Upper lobe of left lung (tissue), 6 donors: ENCODE measurements around the gene TEX36. TPM values are rescaled to one million over a fixed set of nuclear protein-coding genes. Genes with fewer than 3 reads are reported as not detected.

Experiments used
- ATAC-seq, 2 donors: fragments of 200-7000 bp; cut with Tn5 transposase; one replicate each; pipeline ENCODE4 v1.9.1; 2022; ENCODE audit warnings: mild to moderate bottlenecking in 2 of 2, moderate library complexity in 2 of 2; ENCODE audit not compliant: low FRiP score in 2 of 2
- DNase-seq, 2 donors: peaks; one replicate each; pipeline ENCODE4 v3.0.0-alpha.2; 2019 to 2020
- H3K27ac ChIP-seq, 4 donors: fragments of 200-600 bp; sonication (generic); one replicate each; pipeline ENCODE4 v1.5.1; 2016 to 2019
- H3K27me3 ChIP-seq, 4 donors: fragments of 200-600 bp; sonication (generic); one replicate each; pipeline ENCODE4 v1.5.1; 2017 to 2019
- H3K36me3 ChIP-seq, 4 donors: fragments of 200-600 bp; sonication (generic); one replicate each; pipeline ENCODE4 v1.5.1; 2016 to 2019
- H3K4me1 ChIP-seq, 4 donors: fragments of 200-600 bp; sonication (generic); one replicate each; pipeline ENCODE4 v1.5.1; 2018 to 2019
- H3K4me3 ChIP-seq, 4 donors: fragments of 200-600 bp; sonication (generic); one replicate each; pipeline ENCODE4 v1.5.1; 2017 to 2019; ENCODE audit warnings: mild to moderate bottlenecking in 2 of 4, moderate library complexity in 1 of 4
- H3K9me3 ChIP-seq, 4 donors: fragments of 200-600 bp; sonication (generic); one replicate each; pipeline ENCODE4 v1.5.1; 2018 to 2019
- EP300 ChIP-seq, 4 donors: sonication (generic); formaldehyde crosslinking; IDR thresholded peaks; one replicate each; pipeline ENCODE4 v1.5.1; 2017; ENCODE audit warnings: antibody characterized with exemption in 4 of 4, control low read depth in 2 of 4
- POLR2A ChIP-seq, 4 donors: fragments of 450-650 bp; IDR thresholded peaks; one replicate each; pipeline ENCODE4 v1.5.1; 2016 to 2017; ENCODE audit warnings: antibody characterized with exemption in 4 of 4, mild to moderate bottlenecking in 2 of 4
- POLR2AphosphoS5 ChIP-seq, 2 donors: sonication (generic); formaldehyde crosslinking; IDR thresholded peaks; one replicate each; pipeline ENCODE4 v1.5.1; 2017; ENCODE audit warnings: antibody characterized with exemption in 2 of 2
- WGBS, 2 donors: methylation state at CpG; one replicate each; pipeline ENCODE4 v1.1.5; 2017 to 2018; 5-methylcytosine and 5-hydroxymethylcytosine counted together
- total RNA-seq, 6 donors: library from RNA; depleted of rRNA in 4 of 6; stranded (reverse); fragments of >200 nt in 4 of 6; gene quantifications; one replicate each; pipeline versions ENCODE4 v1.1.0 to v1.2.1, GENCODE V29; 2016 to 2021
- TF ChIP-seq, protein P1 (sequence below), 6 experiments: fragments of 450-650 bp in 4 of 6; fragments of 200-600 bp in 2 of 6; sonication (generic) in 2 of 6; IDR thresholded peaks; one replicate each; pipeline ENCODE4 v1.5.1; 2016 to 2019; ENCODE audit warnings: antibody characterized with exemption in 6 of 6
- donor health status: DM: no; HTN: no; CAD: no; lungs with moderate emphysema.
- donor health status: DM: no; HTN: yes; CAD: no; lungs with severe emphysema.

The TEX36 gene
- total RNA-seq, 6 donors from 2014 or later = not detected

DNA sequence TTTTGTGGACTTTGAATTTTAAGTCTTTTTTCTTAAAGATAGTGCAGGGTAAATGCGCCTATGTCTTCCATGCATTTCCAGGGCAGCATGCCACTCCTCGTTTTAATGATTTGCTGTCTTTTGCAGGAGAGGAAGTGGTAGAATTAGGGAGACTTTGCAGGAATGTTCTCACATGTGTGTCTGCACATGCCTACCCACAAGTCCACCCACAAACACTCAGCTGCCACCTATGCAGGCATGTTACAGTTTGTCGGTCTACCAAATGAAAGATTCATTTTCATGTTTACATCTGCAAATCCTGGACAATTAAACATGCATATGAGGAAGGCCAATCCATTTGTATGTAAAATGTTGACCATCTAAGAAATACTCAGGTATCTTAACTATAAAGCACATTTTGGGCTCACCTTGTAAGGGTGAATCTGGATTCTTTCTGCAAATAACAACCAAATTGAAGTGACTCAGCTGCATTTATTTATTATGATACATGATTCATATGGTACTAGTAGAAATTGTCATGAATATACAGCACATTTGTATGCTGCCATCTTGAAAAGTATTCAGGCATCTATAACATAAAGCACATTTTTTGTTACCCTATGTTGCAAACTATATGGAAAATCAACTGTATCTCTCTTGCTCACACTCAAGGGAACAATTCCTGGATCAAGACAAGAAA lies 4.7 kb upstream of the TEX36 start:
- no peak overlapping the region for H3K27ac ChIP-seq
- TF ChIP-seq POLR2AphosphoS5 (IDR thresholded peaks at IDR 0.05) (no peak), EP300 (IDR thresholded peaks at IDR 0.05) (no peak), POLR2A (IDR thresholded peaks at IDR 0.05) (no peak)
- TF ChIP-seq, protein P1, sequence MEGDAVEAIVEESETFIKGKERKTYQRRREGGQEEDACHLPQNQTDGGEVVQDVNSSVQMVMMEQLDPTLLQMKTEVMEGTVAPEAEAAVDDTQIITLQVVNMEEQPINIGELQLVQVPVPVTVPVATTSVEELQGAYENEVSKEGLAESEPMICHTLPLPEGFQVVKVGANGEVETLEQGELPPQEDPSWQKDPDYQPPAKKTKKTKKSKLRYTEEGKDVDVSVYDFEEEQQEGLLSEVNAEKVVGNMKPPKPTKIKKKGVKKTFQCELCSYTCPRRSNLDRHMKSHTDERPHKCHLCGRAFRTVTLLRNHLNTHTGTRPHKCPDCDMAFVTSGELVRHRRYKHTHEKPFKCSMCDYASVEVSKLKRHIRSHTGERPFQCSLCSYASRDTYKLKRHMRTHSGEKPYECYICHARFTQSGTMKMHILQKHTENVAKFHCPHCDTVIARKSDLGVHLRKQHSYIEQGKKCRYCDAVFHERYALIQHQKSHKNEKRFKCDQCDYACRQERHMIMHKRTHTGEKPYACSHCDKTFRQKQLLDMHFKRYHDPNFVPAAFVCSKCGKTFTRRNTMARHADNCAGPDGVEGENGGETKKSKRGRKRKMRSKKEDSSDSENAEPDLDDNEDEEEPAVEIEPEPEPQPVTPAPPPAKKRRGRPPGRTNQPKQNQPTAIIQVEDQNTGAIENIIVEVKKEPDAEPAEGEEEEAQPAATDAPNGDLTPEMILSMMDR (IDR thresholded peaks at IDR 0.05) = no peak
- DNase-seq = no peak
- H3K4me1 ChIP-seq = no peaks in the 10 kb centered on the region
- no peak overlapping the region for H3K4me3 ChIP-seq
- 64 to 67% methylated on average over 3 of the region's 3 CpGs for WGBS, 2 donors
- H3K36me3 ChIP-seq = no peaks in the 10 kb centered on the region
- H3K9me3 ChIP-seq = no peaks in the 10 kb centered on the region
- ATAC-seq = no peak
- no peaks in the 10 kb centered on the region for H3K27me3 ChIP-seq

DNA sequence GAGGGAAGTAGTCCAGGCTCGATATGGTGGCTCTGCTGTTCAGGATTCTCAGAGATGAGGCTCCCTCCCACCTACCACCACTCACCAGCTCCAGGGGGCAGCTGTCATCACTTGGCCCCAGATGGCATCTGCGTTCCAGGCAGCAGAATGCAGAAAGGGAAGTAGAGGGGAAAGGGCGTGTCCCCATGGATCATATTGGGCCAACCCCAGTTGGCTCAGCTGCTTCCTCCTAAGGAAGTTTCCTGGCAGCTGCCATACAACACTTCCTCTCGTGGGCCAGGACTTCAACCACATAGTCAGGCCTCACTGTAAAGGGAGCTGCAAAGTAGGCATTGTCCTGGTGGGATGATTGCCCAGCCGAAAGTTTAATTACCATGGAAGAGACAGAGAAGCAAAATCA lies 1.6 kb upstream of the TEX36 start:
- whole genome bisulfite sequencing, 2 donors = 54 to 59% methylated on average over 4 to 5 of the region's 5 CpGs
- no peaks in the 10 kb centered on the region for H3K9me3 ChIP-seq
- no peaks in the 10 kb centered on the region for H3K4me1 ChIP-seq
- no peak overlapping the region for H3K4me3 ChIP-seq
- H3K36me3 ChIP-seq = no peaks in the 10 kb centered on the region
- DNase-seq (no peak), ATAC-seq (peak in 1 of 2 donors; percentile 52)
- TF ChIP-seq, protein P1 (IDR thresholded peaks at IDR 0.05) = no peak
- TF ChIP-seq POLR2AphosphoS5 (IDR thresholded peaks at IDR 0.05) = no peak
- TF ChIP-seq EP300 (IDR thresholded peaks at IDR 0.05) = no peak
- TF ChIP-seq POLR2A (IDR thresholded peaks at IDR 0.05) = no peak
- no peaks in the 10 kb centered on the region for H3K27me3 ChIP-seq
- H3K27ac ChIP-seq = no peak overlapping the region

DNA sequence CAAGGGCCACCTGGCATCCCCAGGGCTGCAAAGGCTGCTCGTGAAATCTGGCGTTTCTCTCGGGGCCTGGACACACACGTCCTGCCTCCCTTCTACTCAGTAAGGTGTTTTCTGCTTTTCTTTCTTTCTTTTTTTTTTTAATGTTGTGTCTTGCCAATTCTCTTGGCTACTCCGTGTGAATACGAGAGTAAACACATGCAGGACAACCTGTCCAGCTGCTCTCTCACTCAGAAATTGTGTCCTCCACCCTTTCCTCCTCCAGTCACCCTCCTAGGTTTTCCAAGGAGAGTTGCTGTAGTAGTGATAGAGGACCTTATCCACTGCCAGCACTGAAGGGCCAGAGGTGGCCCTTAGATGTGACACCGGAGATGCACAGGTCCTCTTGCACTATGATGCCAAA lies 858 bp upstream of the TEX36 start:
- no peak overlapping the region for H3K4me3 ChIP-seq
- H3K36me3 ChIP-seq = no peaks in the 10 kb centered on the region
- H3K4me1 ChIP-seq = no peaks in the 10 kb centered on the region
- WGBS, 2 donors = 71 to 79% methylated on average over 7 of the region's 7 CpGs
- ATAC-seq (no peak), DNase-seq (no peak)
- TF ChIP-seq, protein P1 (IDR thresholded peaks at IDR 0.05) = no peak
- TF ChIP-seq POLR2A (IDR thresholded peaks at IDR 0.05) (no peak), EP300 (IDR thresholded peaks at IDR 0.05) (no peak), POLR2AphosphoS5 (IDR thresholded peaks at IDR 0.05) (no peak)
- H3K9me3 ChIP-seq = no peaks in the 10 kb centered on the region
- no peaks in the 10 kb centered on the region for H3K27me3 ChIP-seq
- H3K27ac ChIP-seq = no peak overlapping the region

DNA sequence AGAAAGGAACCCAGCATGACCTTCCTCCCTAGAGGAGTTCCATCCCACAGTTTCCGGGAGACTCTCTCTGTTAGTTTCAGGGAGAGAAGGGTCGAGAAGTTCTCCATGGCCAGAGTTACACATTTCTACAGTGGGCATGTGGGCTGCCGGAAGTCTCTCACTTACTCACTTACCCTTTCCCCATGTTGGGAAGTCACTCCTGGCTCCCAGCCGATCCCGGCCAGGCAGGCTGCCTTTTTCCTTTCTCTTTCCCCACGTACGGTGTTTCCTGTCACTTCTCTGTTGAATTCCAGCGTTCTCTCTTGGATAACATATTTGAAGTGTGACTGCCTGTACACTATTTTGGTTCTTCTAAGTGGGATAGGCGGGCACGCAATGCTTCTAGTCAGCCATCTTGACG lies 3.5 kb downstream of the TEX36 start:
- TF ChIP-seq POLR2A (IDR thresholded peaks at IDR 0.05) = no peak
- TF ChIP-seq, protein P1 (IDR thresholded peaks at IDR 0.05) = no peak
- TF ChIP-seq EP300 (IDR thresholded peaks at IDR 0.05) = no peak
- no peak for TF ChIP-seq POLR2AphosphoS5 (IDR thresholded peaks at IDR 0.05)
- DNase-seq (no peak), ATAC-seq (no peak)
- Histone ChIP-seq H3K27me3 (no peaks in the 10 kb centered on the region), H3K27ac (no peak overlapping the region), H3K36me3 (no peaks in the 10 kb centered on the region), H3K9me3 (peaks cover 0 to 9% (median 3%) of the 10 kb centered on the region in 4 donors), H3K4me3 (no peak overlapping the region), H3K4me1 (no peaks in the 10 kb centered on the region)
- 59 to 78% methylated on average over 11 of the region's 11 CpGs for WGBS, 2 donors

DNA sequence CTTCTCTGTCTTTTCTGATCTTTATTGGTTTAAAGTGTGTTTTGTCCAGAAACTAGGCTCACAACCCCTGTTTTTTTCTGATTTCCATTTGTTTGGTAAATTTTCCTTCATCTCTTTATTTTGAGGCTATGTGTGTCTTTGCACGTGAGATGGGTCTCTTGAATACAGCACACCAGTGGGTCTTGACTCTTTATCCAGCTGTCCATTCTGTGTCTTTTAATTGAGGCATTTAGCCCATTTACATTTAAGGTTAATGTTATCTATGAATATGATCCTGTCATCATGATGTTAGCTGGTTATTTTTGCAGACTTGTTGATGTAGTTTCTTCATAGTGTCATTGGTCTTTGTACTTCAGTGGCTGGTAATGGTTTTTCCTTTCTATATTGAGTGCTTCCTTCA lies 10.1 kb downstream of the TEX36 start:
- 56 to 72% methylated on average over 1 of the region's 1 CpG for WGBS, 2 donors
- H3K27ac ChIP-seq = no peak overlapping the region
- no peaks in the 10 kb centered on the region for H3K4me1 ChIP-seq
- H3K4me3 ChIP-seq = no peak overlapping the region
- no peaks in the 10 kb centered on the region for H3K36me3 ChIP-seq
- H3K9me3 ChIP-seq = peaks cover 0 to 9% (median 6%) of the 10 kb centered on the region in 4 donors
- DNase-seq (no peak), ATAC-seq (no peak)
- TF ChIP-seq EP300 (IDR thresholded peaks at IDR 0.05) (no peak), POLR2A (IDR thresholded peaks at IDR 0.05) (no peak), POLR2AphosphoS5 (IDR thresholded peaks at IDR 0.05) (no peak)
- TF ChIP-seq, protein P1 (IDR thresholded peaks at IDR 0.05) = no peak
- no peaks in the 10 kb centered on the region for H3K27me3 ChIP-seq
